Uterus (tissue), 4 donors: ENCODE results near the gene EGF. TPM values are rescaled to one million over a fixed set of nuclear protein-coding genes. Genes with fewer than 3 reads are reported as not detected.

Source experiments
- DNase-seq, 2 donors: peaks; one replicate each; pipeline ENCODE4 v3.0.0-alpha.2; 2019 to 2020
- H3K27ac ChIP-seq, 2 donors: fragments of 200-600 bp; sonication (generic); 1 replicate in 1 of 2; 2 replicates in 1 of 2; pipeline ENCODE4 v1.5.1; 2016 to 2018
- H3K27me3 ChIP-seq, 2 donors: fragments of 200-600 bp; sonication (generic); one replicate each; pipeline ENCODE4 v1.5.1; 2018 to 2019; ENCODE audit warnings: control low read depth in 1 of 2
- H3K36me3 ChIP-seq, 2 donors: fragments of 200-600 bp; sonication (generic); one replicate each; pipeline ENCODE4 v1.5.1; 2019; ENCODE audit warnings: control low read depth in 1 of 2
- H3K4me1 ChIP-seq, 2 donors: fragments of 200-600 bp; sonication (generic); one replicate each; pipeline ENCODE4 v1.5.1; 2018 to 2019; ENCODE audit warnings: control low read depth in 1 of 2
- H3K4me3 ChIP-seq, 2 donors: fragments of 200-600 bp; sonication (generic); 1 replicate in 1 of 2; 2 replicates in 1 of 2; pipeline ENCODE4 v1.5.1; 2018 to 2019; ENCODE audit warnings: mild to moderate bottlenecking in 1 of 2
- H3K9me3 ChIP-seq, 2 donors: fragments of 200-600 bp; sonication (generic); one replicate each; pipeline ENCODE4 v1.5.1; 2019; ENCODE audit warnings: control low read depth in 1 of 2
- POLR2A ChIP-seq, 2 donors: fragments of 450-650 bp; IDR thresholded peaks; one replicate each; pipeline ENCODE4 v1.6.1; 2016; ENCODE audit warnings: antibody characterized with exemption in 2 of 2, mild to moderate bottlenecking in 1 of 2, moderate library complexity in 1 of 2
- intact Hi-C: fragments of 100-400 bp; cut with DNase I; formaldehyde crosslinking; loops from one replicate; pipeline ENCODE4 v1.15.1; 2023; ENCODE audit warnings: low total_unique reads
- total RNA-seq, 4 donors: library from RNA; depleted of rRNA in 3 of 4; stranded (reverse); fragments of >200 nt in 3 of 4; gene quantifications; one replicate each; pipeline versions ENCODE4 v1.1.0 to v1.2.4, GENCODE V29; 2014 to 2023
- TF ChIP-seq, protein P1 (sequence below), 4 experiments: fragments of 200-600 bp in 2 of 4; fragments of 450-650 bp in 2 of 4; sonication (generic) in 2 of 4; IDR thresholded peaks; one replicate each; pipeline ENCODE4 v1.5.1; 2016 to 2019; ENCODE audit warnings: antibody characterized with exemption in 4 of 4, mild to moderate bottlenecking in 2 of 4, moderate library complexity in 1 of 4
- donor health status: DM: yes; HTN: yes; CAD: no.

Gene EGF
- total RNA-seq, 4 donors from 2014 or later: 1.0 to 3.5 (median 1.5) TPM

DNA sequence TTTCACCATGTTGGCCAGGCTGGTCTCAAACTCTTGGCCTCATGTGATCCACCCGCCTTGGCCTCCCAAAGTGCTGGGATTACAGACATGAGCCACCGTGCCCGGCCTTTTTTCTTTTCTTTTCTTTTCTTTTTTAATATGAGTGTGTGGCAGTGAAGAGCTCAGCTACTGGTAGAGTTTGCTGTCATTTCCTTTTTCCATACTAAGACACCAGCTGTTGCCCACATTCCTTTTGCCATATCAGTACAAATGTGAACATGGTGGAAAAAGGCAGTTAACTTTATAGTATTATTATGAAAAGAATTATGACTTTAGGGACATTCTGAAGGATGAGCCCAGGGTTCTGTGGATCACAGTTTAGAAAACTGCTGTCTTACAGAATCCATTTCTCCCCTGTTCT is 69.8 kb downstream of the EGF start:
- intact Hi-C loops: no loop called here
- no peak overlapping the region for H3K4me3 ChIP-seq
- TF ChIP-seq, protein P1, sequence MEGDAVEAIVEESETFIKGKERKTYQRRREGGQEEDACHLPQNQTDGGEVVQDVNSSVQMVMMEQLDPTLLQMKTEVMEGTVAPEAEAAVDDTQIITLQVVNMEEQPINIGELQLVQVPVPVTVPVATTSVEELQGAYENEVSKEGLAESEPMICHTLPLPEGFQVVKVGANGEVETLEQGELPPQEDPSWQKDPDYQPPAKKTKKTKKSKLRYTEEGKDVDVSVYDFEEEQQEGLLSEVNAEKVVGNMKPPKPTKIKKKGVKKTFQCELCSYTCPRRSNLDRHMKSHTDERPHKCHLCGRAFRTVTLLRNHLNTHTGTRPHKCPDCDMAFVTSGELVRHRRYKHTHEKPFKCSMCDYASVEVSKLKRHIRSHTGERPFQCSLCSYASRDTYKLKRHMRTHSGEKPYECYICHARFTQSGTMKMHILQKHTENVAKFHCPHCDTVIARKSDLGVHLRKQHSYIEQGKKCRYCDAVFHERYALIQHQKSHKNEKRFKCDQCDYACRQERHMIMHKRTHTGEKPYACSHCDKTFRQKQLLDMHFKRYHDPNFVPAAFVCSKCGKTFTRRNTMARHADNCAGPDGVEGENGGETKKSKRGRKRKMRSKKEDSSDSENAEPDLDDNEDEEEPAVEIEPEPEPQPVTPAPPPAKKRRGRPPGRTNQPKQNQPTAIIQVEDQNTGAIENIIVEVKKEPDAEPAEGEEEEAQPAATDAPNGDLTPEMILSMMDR (IDR thresholded peaks at IDR 0.05): no peak
- TF ChIP-seq POLR2A (IDR thresholded peaks at IDR 0.05): no peak
- H3K4me1 ChIP-seq: no peaks in the 10 kb centered on the region
- no peak overlapping the region for H3K27ac ChIP-seq
- no peaks in the 10 kb centered on the region for H3K27me3 ChIP-seq
- no peaks in the 10 kb centered on the region for H3K9me3 ChIP-seq
- DNase-seq: no peak
- H3K36me3 ChIP-seq: no peaks in the 10 kb centered on the region

DNA sequence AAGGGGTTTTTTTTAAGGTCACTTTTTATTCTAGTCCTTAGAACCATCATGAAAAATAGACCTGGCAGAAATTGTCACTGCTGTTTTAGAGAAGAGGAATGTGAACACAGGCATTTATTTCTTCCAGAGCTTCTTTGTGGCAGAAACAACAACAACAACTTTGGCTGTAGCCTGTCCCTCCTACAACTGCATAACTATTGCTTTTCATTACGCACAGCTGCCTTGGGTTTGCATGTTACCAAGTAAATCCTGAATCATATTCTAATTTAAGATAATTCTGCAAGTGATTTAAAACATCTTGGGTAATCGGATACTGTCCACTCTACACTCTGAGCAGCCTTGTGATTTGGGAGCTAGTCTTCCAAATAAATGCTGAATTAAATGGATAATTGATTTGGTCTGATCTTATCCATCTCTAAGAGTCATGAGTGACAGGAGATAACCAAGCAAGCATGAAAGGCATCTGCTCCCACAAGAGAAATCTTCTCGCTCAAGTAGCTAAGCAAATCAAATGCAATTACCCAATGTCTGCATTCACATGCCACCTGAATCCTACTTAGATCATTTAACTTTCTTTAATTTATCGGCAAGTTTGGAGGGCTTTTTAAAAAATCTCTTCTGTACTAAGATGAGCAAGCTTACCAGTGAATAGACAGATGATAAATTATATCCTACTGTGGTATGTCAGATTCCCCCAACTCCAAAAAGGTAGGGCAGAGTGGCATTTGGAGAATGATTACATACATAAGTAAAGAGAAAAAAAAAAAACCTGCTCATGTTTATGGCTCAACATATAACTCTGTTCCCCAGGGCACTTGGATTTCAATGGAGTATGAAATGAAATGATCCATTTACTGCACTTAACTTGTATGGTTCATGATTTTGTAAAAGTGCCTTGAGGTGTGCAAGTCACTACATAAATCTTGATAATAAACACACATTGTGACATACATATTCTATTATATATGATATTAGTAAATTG is 73.6 kb downstream of the EGF start:
- Histone ChIP-seq H3K27ac (no peak overlapping the region), H3K4me1 (no peaks in the 10 kb centered on the region), H3K9me3 (no peaks in the 10 kb centered on the region), H3K4me3 (no peak overlapping the region), H3K36me3 (no peaks in the 10 kb centered on the region), H3K27me3 (no peaks in the 10 kb centered on the region)
- TF ChIP-seq, protein P1 (IDR thresholded peaks at IDR 0.05): no peak
- TF ChIP-seq POLR2A (IDR thresholded peaks at IDR 0.05): no peak
- DNase-seq: no peak
- intact Hi-C loops: no loop called here

DNA sequence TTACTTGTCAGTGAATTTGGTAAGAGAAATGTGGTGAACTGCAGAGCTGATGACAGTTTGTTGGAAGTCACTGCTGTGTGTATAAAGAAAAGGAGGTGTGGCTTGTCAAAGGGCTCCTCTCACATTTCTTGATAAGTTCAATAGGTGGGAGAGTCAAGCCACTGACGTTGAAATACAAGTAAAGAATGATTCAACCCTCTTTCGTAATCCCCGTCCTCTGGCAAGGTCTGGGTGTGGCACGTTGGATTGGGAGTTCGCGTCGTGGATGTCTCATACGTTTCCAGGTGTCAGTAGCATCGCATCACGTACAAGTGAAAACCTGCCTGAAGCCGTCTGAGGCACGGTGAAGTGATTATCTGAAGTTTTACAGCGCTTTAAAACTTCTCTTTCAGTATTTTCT is 76.4 kb downstream of the EGF start:
- Histone ChIP-seq H3K27me3 (no peaks in the 10 kb centered on the region), H3K9me3 (no peaks in the 10 kb centered on the region), H3K27ac (no peak overlapping the region), H3K4me3 (no peak overlapping the region), H3K36me3 (no peaks in the 10 kb centered on the region), H3K4me1 (no peaks in the 10 kb centered on the region)
- no peak for TF ChIP-seq POLR2A (IDR thresholded peaks at IDR 0.05)
- TF ChIP-seq, protein P1 (IDR thresholded peaks at IDR 0.05): no peak
- no peak for DNase-seq
- intact Hi-C loops: no loop called here

DNA sequence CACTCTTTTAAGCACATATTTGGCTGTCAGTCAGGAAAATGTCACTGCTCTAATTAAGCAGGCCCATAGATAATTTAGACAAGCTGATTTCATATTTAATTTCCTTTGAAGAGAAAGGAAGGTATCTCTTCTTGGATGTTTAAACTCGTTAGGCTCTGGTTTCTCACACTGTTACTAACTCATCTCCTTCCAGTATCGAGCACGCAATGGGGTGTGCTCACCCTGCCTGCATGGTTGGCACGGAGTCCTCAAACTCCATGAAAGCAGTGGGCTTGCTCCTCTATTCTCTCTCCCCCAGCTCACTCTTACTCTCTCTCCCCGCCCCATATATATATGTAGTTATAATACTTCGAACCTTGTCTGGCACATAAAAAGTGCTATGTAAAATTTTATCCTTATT is 76.9 kb downstream of the EGF start:
- no peak for DNase-seq
- H3K27me3 ChIP-seq: no peaks in the 10 kb centered on the region
- intact Hi-C loops: no loop called here
- no peaks in the 10 kb centered on the region for H3K4me1 ChIP-seq
- H3K4me3 ChIP-seq: no peak overlapping the region
- TF ChIP-seq POLR2A (IDR thresholded peaks at IDR 0.05): no peak
- TF ChIP-seq, protein P1 (IDR thresholded peaks at IDR 0.05): no peak
- H3K27ac ChIP-seq: no peak overlapping the region
- no peaks in the 10 kb centered on the region for H3K36me3 ChIP-seq
- H3K9me3 ChIP-seq: no peaks in the 10 kb centered on the region
